Measurements from ENCODE around the gene RPS28. TPM values are rescaled to one million over a fixed set of nuclear protein-coding genes. Genes with fewer than 3 reads are reported as not detected.
A peak's percentile ranks its signal among the peaks of the same experiment; 100 is the strongest.
"Not testable (repeated sequence)": the region's sequence is repeated elsewhere in the genome, so short reads cannot be mapped to it uniquely, and the experiment has no call there.

Gene RPS28
- polyA plus RNA-seq, 2 of the 4 experiments (the other 2 are of a cell fraction) = 374 to 404 TPM

DNA sequence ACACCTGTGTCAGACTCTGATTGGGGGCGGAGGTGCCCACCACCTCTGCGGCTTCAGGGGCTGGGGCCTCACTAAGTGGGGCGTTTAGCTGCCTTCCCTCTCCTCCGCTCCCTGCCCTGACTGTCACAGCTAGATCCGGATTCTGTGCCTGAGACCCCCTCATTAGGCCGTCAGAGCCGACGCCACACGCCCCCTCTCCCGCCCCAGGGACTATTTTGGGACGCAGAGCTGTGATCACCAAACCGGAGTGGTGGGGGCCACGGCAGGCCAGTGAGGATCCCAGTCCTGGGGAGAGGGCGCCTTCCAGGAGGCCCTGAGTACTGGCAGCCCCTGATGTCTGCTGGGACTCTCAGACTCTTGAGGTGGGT lies 21.0 kb downstream of the RPS28 start (continued):
- TF ChIP-seq ZFP36 (IDR thresholded peaks at IDR 0.05; ENCODE audit: borderline replicate concordance, partially characterized antibody) (no peak), HES2 (IDR thresholded peaks at IDR 0.05) (no peak), KDM1A (IDR thresholded peaks at IDR 0.05; ENCODE audit: low read depth) (no peak), ESRRA (IDR thresholded peaks at IDR 0.05; ENCODE audit: borderline replicate concordance, low read length) (no peak), RARB (CRISPR knock-in tag; IDR thresholded peaks at IDR 0.05) (no peak)

DNA sequence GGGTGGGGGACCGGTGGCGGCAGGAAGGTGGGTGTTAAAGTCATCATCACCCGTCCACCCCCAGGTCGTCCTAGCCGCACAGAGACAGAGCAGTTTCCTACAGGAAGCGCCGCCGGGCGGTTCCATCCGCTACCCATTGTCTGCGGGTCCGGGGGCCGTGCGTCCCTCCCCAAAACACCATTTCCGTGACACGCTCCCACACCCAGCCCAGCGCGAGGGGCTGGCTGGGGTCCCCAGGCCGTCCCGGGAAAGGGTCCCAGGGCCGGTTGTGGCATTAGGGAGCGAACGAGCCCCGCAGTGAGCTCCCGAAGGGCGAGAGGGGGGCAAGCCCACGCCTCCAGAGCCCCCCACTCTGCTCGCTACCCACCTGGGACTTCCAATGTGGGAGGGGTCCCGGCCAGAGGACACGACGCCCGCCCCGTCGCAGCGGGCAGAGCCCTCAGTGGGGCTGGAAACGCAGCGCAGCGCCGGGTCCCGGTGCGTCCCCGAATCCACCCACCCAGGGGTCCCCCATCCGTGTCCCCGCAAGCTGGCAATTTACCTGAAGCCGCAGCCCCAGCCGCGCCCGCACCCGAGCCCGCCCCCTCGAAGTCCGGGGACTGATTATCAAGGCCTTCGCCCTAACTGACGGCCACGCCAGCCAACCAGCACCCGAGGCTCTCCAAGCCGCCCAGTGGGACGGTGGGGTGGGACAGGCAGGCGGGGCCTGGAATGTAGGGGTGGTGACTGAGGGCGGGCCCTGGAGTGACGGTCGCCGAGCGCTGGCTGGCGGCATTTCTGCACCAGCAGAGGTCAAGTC lies 21.6 kb downstream of the RPS28 start, which contains the start of gene KANK3:
KANK3 (minus strand) TSS at position 579 of the 799 bp plus-strand sequence. CDS start 5,434 bp downstream, outside the sequence.
- POLR2A ChIA-PET = no interaction called here
- WGBS (ENCODE audit: missing lambda C conversion rate) = 10% methylated on average over 9 of the region's 65 CpGs
- no peak for FAIRE-seq

DNA sequence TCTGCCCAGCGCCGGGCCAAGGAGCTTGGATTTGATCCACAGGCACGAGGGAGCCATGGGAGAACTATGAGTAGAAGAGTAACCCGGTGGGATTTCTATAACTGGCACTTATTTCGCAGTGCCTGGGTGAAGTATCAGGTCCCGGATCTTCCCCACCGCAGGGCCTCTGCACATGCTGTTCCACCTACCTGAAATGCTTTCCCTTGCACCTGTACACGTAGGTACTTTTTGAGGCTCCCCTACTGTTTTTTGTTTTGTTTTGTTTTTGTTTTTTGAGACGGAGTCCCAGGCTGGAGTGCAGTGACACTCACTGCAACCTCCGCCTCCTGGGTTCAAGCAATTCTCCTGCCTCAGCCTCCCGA lies 22.2 kb downstream of the RPS28 start:
- WGBS (ENCODE audit: missing lambda C conversion rate) = 51% methylated on average over 11 of the region's 11 CpGs
- CTCF ChIA-PET = interaction anchor here (2.2 to 6.6 kb wide), 2 partner anchors 9 to 10 kb away, joined by 6 to 43 read pairs; no protein-coding TSS in a partner anchor
- Histone ChIP-seq H3K4me3 (0 out of 3 replicates have a peak overlapping the region, but pooled peaks have one; percentile 44), H3K9me3 (no peaks in the 10 kb centered on the region), H3K4me1 (peaks cover 9% of the 10 kb centered on the region; the same call in 2 of the 3 replicates), H3K27ac (no peak overlapping the region), H3K4me2 (peak overlapping the region; percentile 71)
- POLR2A ChIA-PET = no interaction called here
- no peak for DNase-seq (ENCODE audit: low read depth in 1 of 2, low spot score in 1 of 2)
- no peak for ATAC-seq
- FAIRE-seq = no peak
- TF ChIP-seq POLR2AphosphoS2 (conservative IDR thresholded peaks at IDR 0.05; ENCODE audit: low read length) (no peak), FOSB (CRISPR knock-in tag; IDR thresholded peaks at IDR 0.05) (no peak), CHD4 (IDR thresholded peaks at IDR 0.05; ENCODE audit: borderline replicate concordance) (no peak)

More for the DNA sequence above, 21.6 kb downstream of the RPS28 start, which contains the start of gene KANK3:
- Histone ChIP-seq H3K4me3 (peak within 1 kb of the TSS; percentile 44), H3K27ac (peak within 1 kb of the TSS; percentile 30 to 80; a peak in 4 of 6 replicates), H3K4me1 (peaks cover 4% of the 10 kb centered on the region; the same call in 2 of the 3 replicates), H3K4me2 (peak within 1 kb of the TSS; percentile 71), H3K9me3 (no peaks in the 10 kb centered on the region)
- peak; percentile 94 to 97 for DNase-seq (ENCODE audit: low read depth in 1 of 2, low spot score in 1 of 2)
- CTCF ChIA-PET = interaction anchor here (0.6 to 6.6 kb wide), 4 partner anchors 8 to 223 kb away, joined by 3 to 43 read pairs (median 4); no protein-coding TSS in a partner anchor
- ATAC-seq = peak; percentile 99
- no peak for TF ChIP-seq ESRRA (IDR thresholded peaks at IDR 0.05; ENCODE audit: borderline replicate concordance, low read length)
- TF ChIP-seq, protein P1, sequence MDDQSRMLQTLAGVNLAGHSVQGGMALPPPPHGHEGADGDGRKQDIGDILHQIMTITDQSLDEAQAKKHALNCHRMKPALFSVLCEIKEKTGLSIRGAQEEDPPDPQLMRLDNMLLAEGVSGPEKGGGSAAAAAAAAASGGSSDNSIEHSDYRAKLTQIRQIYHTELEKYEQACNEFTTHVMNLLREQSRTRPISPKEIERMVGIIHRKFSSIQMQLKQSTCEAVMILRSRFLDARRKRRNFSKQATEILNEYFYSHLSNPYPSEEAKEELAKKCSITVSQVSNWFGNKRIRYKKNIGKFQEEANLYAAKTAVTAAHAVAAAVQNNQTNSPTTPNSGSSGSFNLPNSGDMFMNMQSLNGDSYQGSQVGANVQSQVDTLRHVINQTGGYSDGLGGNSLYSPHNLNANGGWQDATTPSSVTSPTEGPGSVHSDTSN (IDR thresholded peaks at IDR 0.05) = peak; percentile 93
- TF ChIP-seq ZNF302 (CRISPR knock-in tag; IDR thresholded peaks at IDR 0.05) = no peak
- TF ChIP-seq SMC3 (IDR thresholded peaks at IDR 0.05) = no peak
- TF ChIP-seq NFE2L2 (conservative IDR thresholded peaks at IDR 0.05; ENCODE audit: low read length) = no peak
- no peak for TF ChIP-seq CHD2 (IDR thresholded peaks at IDR 0.05; ENCODE audit: low read length, partially characterized antibody)

GRCh38 chr19:8349629-8350372 lies 28.5 kb downstream of the RPS28 start:
- peaks cover 23% of the 10 kb centered on the region for H3K4me1 ChIP-seq
- FAIRE-seq; H3K4me3 ChIP-seq; H3K9me3 ChIP-seq; DNase-seq (ENCODE audit: low read depth in 1 of 2, low spot score in 1 of 2); H3K27ac ChIP-seq; ATAC-seq; H3K4me2 ChIP-seq; POLR2A ChIA-PET: not testable (repeated sequence)
- CTCF ChIA-PET = interaction anchor here (0.8 to 2.3 kb wide), 5 partner anchors 10 to 48 kb away, joined by 3 to 8 read pairs (median 5); no protein-coding TSS in a partner anchor
- WGBS (ENCODE audit: missing lambda C conversion rate) = 61% methylated on average over 8 of the region's 8 CpGs

All from A549 (cell line).